OCI-LY3 (cell line): ENCODE data around the gene IGFLR1.

Source experiments
- H2AFZ ChIP-seq: fragments of 200-600, 300-600 bp; shearing (Covaris generic); 2 replicates; pipeline ENCODE4 v1.6.0; 2014; ENCODE audit warnings: antibody characterized with exemption, low read depth, low read length
- H3K27ac ChIP-seq: fragments of 200-600, 300-600 bp; sonication (generic); 2 replicates; pipeline ENCODE4 v1.5.1; 2014; ENCODE audit warnings: mild to moderate bottlenecking, low read length, moderate library complexity, mixed read lengths
- H3K27me3 ChIP-seq: fragments of 200-600, 300-600 bp; sonication (generic); 2 replicates; pipeline ENCODE4 v1.6.1; 2014; ENCODE audit warnings: low read depth, low read length, mixed read lengths
- H3K36me3 ChIP-seq: fragments of 200-600, 300-600 bp; sonication (generic); replicated peaks from 2 replicates; pipeline ENCODE3; 2014; ENCODE audit warnings: low read depth, low read length, mixed read lengths
- H3K4me1 ChIP-seq: fragments of 300-600, 200-600 bp; sonication (generic); 2 replicates; pipeline ENCODE4 v1.6.1; 2014; ENCODE audit warnings: low read length, mixed read lengths
- H3K4me2 ChIP-seq: fragments of 200-600, 300-600 bp; sonication (generic); 2 replicates; pipeline ENCODE4 v1.6.1; 2014; ENCODE audit warnings: low read length, mixed read lengths
- H3K4me3 ChIP-seq: fragments of 300-600, 200-600 bp; sonication (generic); 2 replicates; pipeline ENCODE4 v1.5.1; 2014; ENCODE audit warnings: antibody characterized with exemption, mild to moderate bottlenecking, low read length, moderate library complexity
- H3K79me2 ChIP-seq: fragments of 300-600, 200-600 bp; shearing (Covaris generic); 2 replicates; pipeline ENCODE4 v1.6.1; 2014; ENCODE audit warnings: mild to moderate bottlenecking, low read length, mixed read lengths
- H3K9ac ChIP-seq: fragments of 300-600, 200-600 bp; shearing (Covaris generic); 2 replicates; pipeline ENCODE4 v1.6.0; 2014; ENCODE audit warnings: mild to moderate bottlenecking, low read length, moderate library complexity
- H3K9me3 ChIP-seq: fragments of 200-600, 300-600 bp; shearing (Covaris generic); 2 replicates; pipeline ENCODE4 v1.6.1; 2014; ENCODE audit warnings: low read length, mixed read lengths; ENCODE audit not compliant: insufficient read depth
- H4K20me1 ChIP-seq: fragments of 200-600, 300-600 bp; sonication (generic); 2 replicates; pipeline ENCODE4 v1.6.1; 2016; ENCODE audit warnings: low read length, mixed read lengths; ENCODE audit not compliant: insufficient read depth
- CTCF ChIP-seq: fragments of 200-600, 300-600 bp; sonication (generic); IDR thresholded peaks from 2 replicates; pipeline ENCODE4 v1.5.1; 2014; ENCODE audit warnings: antibody characterized with exemption, low read length, low read depth
- EZH2phosphoT487 ChIP-seq: fragments of 200-600 bp; shearing (Covaris generic); IDR thresholded peaks from 2 replicates; pipeline ENCODE4 v1.6.1; 2018; ENCODE audit warnings: antibody characterized with exemption, mixed run types, low read depth

IGFLR1 gene

GRCh38 chr19:35780058-35780457 lies 37.8 kb upstream of the IGFLR1 start:
- Histone ChIP-seq H4K20me1 (no peaks in the 10 kb centered on the region), H3K4me3 (no peak overlapping the region), H3K27me3 (no peaks in the 10 kb centered on the region), H3K4me1 (peaks cover 33% of the 10 kb centered on the region), H3K9ac (no peak overlapping the region), H3K9me3 (no peaks in the 10 kb centered on the region), H3K4me2 (no peak overlapping the region), H2AFZ (no peak overlapping the region), H3K79me2 (no peaks in the 10 kb centered on the region), H3K36me3 (no peaks in the 10 kb centered on the region), H3K27ac (no peak overlapping the region)
- TF ChIP-seq CTCF (no peak), EZH2phosphoT487 (no peak)

GRCh38 chr19:35779033-35779432 lies 36.8 kb upstream of the IGFLR1 start:
- no peak overlapping the region for H3K27ac ChIP-seq
- TF ChIP-seq CTCF = no peak
- no peak for TF ChIP-seq EZH2phosphoT487
- no peak overlapping the region for H3K9ac ChIP-seq
- H3K79me2 ChIP-seq = no peaks in the 10 kb centered on the region
- no peaks in the 10 kb centered on the region for H4K20me1 ChIP-seq
- no peaks in the 10 kb centered on the region for H3K9me3 ChIP-seq
- no peaks in the 10 kb centered on the region for H3K36me3 ChIP-seq
- no peak overlapping the region for H3K4me2 ChIP-seq
- no peak overlapping the region for H3K4me3 ChIP-seq
- H3K4me1 ChIP-seq = peaks cover 35% of the 10 kb centered on the region
- no peaks in the 10 kb centered on the region for H3K27me3 ChIP-seq
- H2AFZ ChIP-seq = no peak overlapping the region

GRCh38 chr19:35777961-35778360 lies 35.7 kb upstream of the IGFLR1 start:
- no peak overlapping the region for H3K4me2 ChIP-seq
- no peak for TF ChIP-seq EZH2phosphoT487
- no peak for TF ChIP-seq CTCF
- peaks cover 28% of the 10 kb centered on the region for H3K4me1 ChIP-seq
- H3K27ac ChIP-seq = no peak overlapping the region
- H3K36me3 ChIP-seq = no peaks in the 10 kb centered on the region
- H3K9ac ChIP-seq = no peak overlapping the region
- no peaks in the 10 kb centered on the region for H4K20me1 ChIP-seq
- no peaks in the 10 kb centered on the region for H3K79me2 ChIP-seq
- no peaks in the 10 kb centered on the region for H3K9me3 ChIP-seq
- no peak overlapping the region for H3K4me3 ChIP-seq
- no peaks in the 10 kb centered on the region for H3K27me3 ChIP-seq
- H2AFZ ChIP-seq = no peak overlapping the region

GRCh38 chr19:35777086-35777841 lies 35.0 kb upstream of the IGFLR1 start:
- no peaks in the 10 kb centered on the region for H3K9me3 ChIP-seq
- H3K36me3 ChIP-seq = no peaks in the 10 kb centered on the region
- H3K4me2 ChIP-seq = no peak overlapping the region
- no peak for TF ChIP-seq CTCF
- TF ChIP-seq EZH2phosphoT487 = no peak
- H3K9ac ChIP-seq = no peak overlapping the region
- peaks cover 23% of the 10 kb centered on the region for H3K4me1 ChIP-seq
- H3K4me3 ChIP-seq = no peak overlapping the region
- no peak overlapping the region for H2AFZ ChIP-seq
- H3K27me3 ChIP-seq = no peaks in the 10 kb centered on the region
- no peaks in the 10 kb centered on the region for H3K79me2 ChIP-seq
- no peak overlapping the region for H3K27ac ChIP-seq
- H4K20me1 ChIP-seq = no peaks in the 10 kb centered on the region
